A549 treated with Mapracorat at 1 μM for 4 hours (cell line): ENCODE measurements around the gene DKK3. TPM values are rescaled to one million over a fixed set of nuclear protein-coding genes. Genes with fewer than 3 reads are reported as not detected.

ENCODE experiments used
- total RNA-seq: library from RNA; stranded (reverse); fragments of 200-300 nt; extraction: Qiagen RNA extraction; gene quantifications from 5 replicates; pipeline ENCODE4 v1.2.3, GENCODE V29; 2022

The DKK3 gene
- 14.9 to 22.7 TPM (median 19.3 TPM) in 5 replicates for total RNA-seq

GRCh38 chr11:12007769-12008737 is at the start of gene DKK3:
TSS of gene DKK3 (minus strand) at chr11:12008626. CDS start at chr11:12008582, 44 bp downstream.

Other genes with a start within 250 kb of the DKK3 start
- 24.1 to 33.7 TPM (median 29.0 TPM) in 5 replicates for gene USP47, start 166.7 kb downstream of the DKK3 start, total RNA-seq
- 116 to 167 TPM (median 148 TPM) in 5 replicates for gene MICAL2, start 102.0 kb upstream of the DKK3 start, total RNA-seq